Prostate gland (tissue), 2 donors: ENCODE results near the gene B4GALT4.

Experiments
- POLR2A ChIP-seq: fragments of 450-650 bp; IDR thresholded peaks from one replicate; pipeline ENCODE4 v1.6.1; 2016; ENCODE audit warnings: antibody characterized with exemption, mild to moderate bottlenecking
- TF ChIP-seq, protein P1 (sequence below), 4 experiments: fragments of 200-600 bp in 2 of 4; fragments of 450-650 bp in 2 of 4; sonication (generic) in 2 of 4; IDR thresholded peaks; 1 replicate in 3 of 4; 2 replicates in 1 of 4; pipeline ENCODE4 v1.5.1; 2016 to 2019; ENCODE audit warnings: antibody characterized with exemption in 4 of 4, mild to moderate bottlenecking in 2 of 4, moderate library complexity in 2 of 4

DNA sequence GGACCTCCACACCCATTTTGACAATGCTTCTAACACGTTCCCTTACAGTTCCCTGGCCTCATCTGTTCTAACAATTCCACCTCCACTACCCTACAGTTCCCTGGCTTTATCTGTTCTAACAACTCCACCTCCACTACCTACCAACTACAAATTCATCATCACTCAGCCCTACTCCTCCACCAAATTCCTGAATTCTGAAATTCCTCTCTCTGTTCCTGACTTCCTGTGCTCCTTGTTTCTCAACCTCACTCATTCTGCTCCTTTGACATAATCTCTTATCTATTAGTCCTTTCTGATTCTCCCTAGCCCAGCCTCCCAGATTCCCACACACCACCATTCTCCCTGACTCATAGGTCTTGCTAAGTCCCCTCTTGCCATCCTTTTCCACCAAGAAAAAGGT is 44.8 kb downstream of the B4GALT4 start:
- TF ChIP-seq POLR2A: no peak
- TF ChIP-seq, protein P1, sequence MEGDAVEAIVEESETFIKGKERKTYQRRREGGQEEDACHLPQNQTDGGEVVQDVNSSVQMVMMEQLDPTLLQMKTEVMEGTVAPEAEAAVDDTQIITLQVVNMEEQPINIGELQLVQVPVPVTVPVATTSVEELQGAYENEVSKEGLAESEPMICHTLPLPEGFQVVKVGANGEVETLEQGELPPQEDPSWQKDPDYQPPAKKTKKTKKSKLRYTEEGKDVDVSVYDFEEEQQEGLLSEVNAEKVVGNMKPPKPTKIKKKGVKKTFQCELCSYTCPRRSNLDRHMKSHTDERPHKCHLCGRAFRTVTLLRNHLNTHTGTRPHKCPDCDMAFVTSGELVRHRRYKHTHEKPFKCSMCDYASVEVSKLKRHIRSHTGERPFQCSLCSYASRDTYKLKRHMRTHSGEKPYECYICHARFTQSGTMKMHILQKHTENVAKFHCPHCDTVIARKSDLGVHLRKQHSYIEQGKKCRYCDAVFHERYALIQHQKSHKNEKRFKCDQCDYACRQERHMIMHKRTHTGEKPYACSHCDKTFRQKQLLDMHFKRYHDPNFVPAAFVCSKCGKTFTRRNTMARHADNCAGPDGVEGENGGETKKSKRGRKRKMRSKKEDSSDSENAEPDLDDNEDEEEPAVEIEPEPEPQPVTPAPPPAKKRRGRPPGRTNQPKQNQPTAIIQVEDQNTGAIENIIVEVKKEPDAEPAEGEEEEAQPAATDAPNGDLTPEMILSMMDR (IDR thresholded peaks at IDR 0.05): no peak
